ENCODE data around the gene PCNA.
A peak's percentile ranks its signal among the peaks of the same experiment; 100 is the strongest.
"Not testable (repeated sequence)": the region's sequence is repeated elsewhere in the genome, so short reads cannot be mapped to it uniquely, and the experiment has no call there.

PCNA gene

DNA sequence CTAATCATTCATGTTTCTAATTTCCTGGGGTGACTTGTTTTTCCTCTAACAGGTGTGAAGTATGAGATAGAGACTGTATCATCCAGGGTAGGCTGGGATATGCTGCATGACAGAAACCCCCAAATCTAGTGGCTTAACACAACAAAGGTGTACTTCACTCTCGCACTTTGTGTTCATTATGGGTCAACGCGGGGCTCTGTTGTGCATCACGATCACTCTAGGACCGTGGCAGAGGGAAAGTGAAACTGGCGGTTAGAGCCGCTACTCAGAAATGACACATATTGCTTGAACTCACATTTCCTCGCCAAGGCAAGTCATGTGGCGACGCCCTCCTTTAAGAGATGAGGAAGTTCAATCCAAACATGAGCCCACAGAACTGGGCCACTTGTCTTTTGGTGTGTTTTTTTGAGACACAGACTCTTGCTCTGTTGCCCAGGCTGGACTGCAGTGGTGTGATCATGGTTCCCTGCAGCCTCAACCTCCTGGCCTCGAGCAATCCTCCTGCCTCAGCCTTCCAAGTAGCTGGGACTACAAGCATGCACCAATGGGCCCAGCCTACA lies 41.3 kb downstream of the PCNA start:
- Histone ChIP-seq H3K4me2 (peak overlapping the region; percentile 67), H3K9ac (peak overlapping the region; percentile 35; the same call in 1 of the 2 replicates), H3K4me3 (IDR thresholded peaks at IDR 0.05; ENCODE audit: insufficient read depth, low read depth, low read length) (no peak overlapping the region)

DNA sequence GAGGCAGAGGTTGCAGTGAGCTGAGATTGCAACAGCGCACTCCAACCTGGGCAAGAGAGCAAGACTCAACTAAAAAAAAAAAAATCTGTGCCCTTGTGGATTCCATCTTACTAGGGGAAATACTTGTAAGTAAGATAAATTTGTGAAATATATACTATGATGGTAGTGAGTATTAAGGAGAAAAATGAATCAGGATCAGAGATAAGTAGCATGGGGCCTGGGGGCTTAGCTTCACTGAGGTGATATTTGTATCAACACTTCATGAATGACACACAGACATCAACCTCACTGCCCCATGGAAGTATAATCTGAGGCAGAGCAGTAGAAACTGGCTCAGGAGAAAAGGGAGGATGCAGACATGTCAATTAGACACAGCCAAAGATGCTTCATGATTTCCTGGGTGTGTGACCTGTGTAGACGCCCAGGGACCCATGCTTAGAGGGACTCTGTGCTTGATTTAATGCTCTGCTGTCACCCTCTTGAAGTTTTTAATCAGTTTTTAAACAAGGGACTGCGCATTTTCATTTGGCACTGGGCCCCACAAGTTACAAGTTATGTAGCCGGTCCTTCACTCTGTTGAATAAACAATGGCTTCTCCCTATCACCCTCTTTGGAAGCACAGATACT lies 41.9 kb downstream of the PCNA start:
- TF ChIP-seq, protein P1, sequence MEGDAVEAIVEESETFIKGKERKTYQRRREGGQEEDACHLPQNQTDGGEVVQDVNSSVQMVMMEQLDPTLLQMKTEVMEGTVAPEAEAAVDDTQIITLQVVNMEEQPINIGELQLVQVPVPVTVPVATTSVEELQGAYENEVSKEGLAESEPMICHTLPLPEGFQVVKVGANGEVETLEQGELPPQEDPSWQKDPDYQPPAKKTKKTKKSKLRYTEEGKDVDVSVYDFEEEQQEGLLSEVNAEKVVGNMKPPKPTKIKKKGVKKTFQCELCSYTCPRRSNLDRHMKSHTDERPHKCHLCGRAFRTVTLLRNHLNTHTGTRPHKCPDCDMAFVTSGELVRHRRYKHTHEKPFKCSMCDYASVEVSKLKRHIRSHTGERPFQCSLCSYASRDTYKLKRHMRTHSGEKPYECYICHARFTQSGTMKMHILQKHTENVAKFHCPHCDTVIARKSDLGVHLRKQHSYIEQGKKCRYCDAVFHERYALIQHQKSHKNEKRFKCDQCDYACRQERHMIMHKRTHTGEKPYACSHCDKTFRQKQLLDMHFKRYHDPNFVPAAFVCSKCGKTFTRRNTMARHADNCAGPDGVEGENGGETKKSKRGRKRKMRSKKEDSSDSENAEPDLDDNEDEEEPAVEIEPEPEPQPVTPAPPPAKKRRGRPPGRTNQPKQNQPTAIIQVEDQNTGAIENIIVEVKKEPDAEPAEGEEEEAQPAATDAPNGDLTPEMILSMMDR (conservative IDR thresholded peaks at IDR 0.05; ENCODE audit: low read depth, low read length), result no peak
- Histone ChIP-seq H2AFZ (ENCODE audit: low read depth) (peak overlapping the region; percentile 47; the same call in 1 of the 2 replicates), H3K4me3 (IDR thresholded peaks at IDR 0.05; ENCODE audit: insufficient read depth, low read depth, low read length) (no peak overlapping the region)

More for the DNA sequence above, 41.3 kb downstream of the PCNA start:
- no peaks in the 10 kb centered on the region for H3K36me3 ChIP-seq (ENCODE audit: insufficient read depth)
- H3K79me2 ChIP-seq (ENCODE audit: insufficient read depth, low read depth), result no peaks in the 10 kb centered on the region
- peak overlapping the region; percentile 47; the same call in 1 of the 2 replicates for H2AFZ ChIP-seq (ENCODE audit: low read depth)
- TF ChIP-seq, protein P1 (conservative IDR thresholded peaks at IDR 0.05; ENCODE audit: low read depth, low read length), result no peak
- H3K27ac ChIP-seq, result peak overlapping the region; percentile 66
- H3K4me1 ChIP-seq (ENCODE audit: low read depth, poor library complexity, severe bottlenecking), result peaks cover 62% of the 10 kb centered on the region
- no peaks in the 10 kb centered on the region for H3K27me3 ChIP-seq (ENCODE audit: insufficient read depth, low read depth)
- H4K20me1 ChIP-seq (ENCODE audit: insufficient read depth), result no peaks in the 10 kb centered on the region

DNA sequence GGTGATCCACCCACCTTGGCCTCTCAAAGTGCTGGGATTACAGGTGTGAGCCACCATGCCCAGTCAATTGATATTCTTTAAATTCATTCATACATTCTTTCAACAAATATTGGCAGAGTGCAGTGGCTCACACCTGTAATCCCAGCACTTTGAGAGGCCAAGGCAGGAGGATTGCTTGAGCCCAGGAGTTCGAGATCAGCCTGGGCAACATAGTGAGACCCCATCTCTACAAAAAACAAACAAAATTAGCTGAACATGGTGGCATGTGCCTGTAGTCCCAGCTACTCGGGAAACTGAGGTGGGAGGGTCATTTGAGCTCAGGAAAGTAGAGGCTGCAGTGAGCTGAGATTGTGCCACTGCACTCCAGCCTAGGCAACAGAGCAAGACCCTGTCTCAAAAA lies 42.8 kb downstream of the PCNA start:
- H3K9ac ChIP-seq; H3K27me3 ChIP-seq (ENCODE audit: insufficient read depth, low read depth); H3K4me3 ChIP-seq (IDR thresholded peaks at IDR 0.05; ENCODE audit: insufficient read depth, low read depth, low read length); H3K79me2 ChIP-seq (ENCODE audit: insufficient read depth, low read depth); H4K20me1 ChIP-seq (ENCODE audit: insufficient read depth); H3K4me2 ChIP-seq; H3K36me3 ChIP-seq (ENCODE audit: insufficient read depth); H2AFZ ChIP-seq (ENCODE audit: low read depth); H3K27ac ChIP-seq: not testable (repeated sequence)
- H3K4me1 ChIP-seq (ENCODE audit: low read depth, poor library complexity, severe bottlenecking), result peaks cover 66% of the 10 kb centered on the region

More for the DNA sequence above, 41.9 kb downstream of the PCNA start:
- Histone ChIP-seq H3K79me2 (ENCODE audit: insufficient read depth, low read depth) (no peaks in the 10 kb centered on the region), H3K9ac (peak overlapping the region; percentile 35; the same call in 1 of the 2 replicates), H3K4me2 (peak overlapping the region; percentile 67), H3K36me3 (ENCODE audit: insufficient read depth) (no peaks in the 10 kb centered on the region), H4K20me1 (ENCODE audit: insufficient read depth) (no peaks in the 10 kb centered on the region), H3K4me1 (ENCODE audit: low read depth, poor library complexity, severe bottlenecking) (peaks cover 66% of the 10 kb centered on the region), H3K27ac (peak overlapping the region; percentile 66), H3K27me3 (ENCODE audit: insufficient read depth, low read depth) (no peaks in the 10 kb centered on the region)

DNA sequence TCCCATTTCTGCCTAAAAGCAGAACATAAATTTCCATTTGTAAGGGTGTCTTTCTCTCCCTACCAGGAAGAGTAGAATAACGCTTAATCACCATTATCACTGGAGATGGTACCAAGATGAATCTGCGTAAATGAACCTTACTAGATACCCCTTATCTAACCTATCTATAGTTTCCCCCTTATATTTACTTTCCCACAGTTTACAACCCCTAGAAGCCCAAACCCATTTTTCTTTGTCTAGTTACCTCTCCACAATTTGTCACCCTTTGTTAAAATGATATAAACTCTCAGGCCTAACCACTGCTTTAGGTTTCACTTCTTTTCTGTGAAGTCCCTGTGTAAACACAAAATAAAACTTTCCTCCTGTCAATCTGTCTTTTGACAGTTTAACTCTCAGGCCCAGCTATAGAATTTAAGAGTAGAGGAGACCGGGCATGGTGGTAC lies 45.5 kb downstream of the PCNA start:
- H3K4me3 ChIP-seq (IDR thresholded peaks at IDR 0.05; ENCODE audit: insufficient read depth, low read depth, low read length), result no peak overlapping the region
- H4K20me1 ChIP-seq (ENCODE audit: insufficient read depth), result no peaks in the 10 kb centered on the region
- no peaks in the 10 kb centered on the region for H3K36me3 ChIP-seq (ENCODE audit: insufficient read depth)
- H3K4me2 ChIP-seq, result no peak overlapping the region
- H3K9ac ChIP-seq, result no peak overlapping the region
- no peak overlapping the region for H3K27ac ChIP-seq
- no peaks in the 10 kb centered on the region for H3K79me2 ChIP-seq (ENCODE audit: insufficient read depth, low read depth)
- no peaks in the 10 kb centered on the region for H3K27me3 ChIP-seq (ENCODE audit: insufficient read depth, low read depth)
- TF ChIP-seq, protein P1 (conservative IDR thresholded peaks at IDR 0.05; ENCODE audit: low read depth, low read length), result no peak
- peaks cover 52% of the 10 kb centered on the region for H3K4me1 ChIP-seq (ENCODE audit: low read depth, poor library complexity, severe bottlenecking)
- H2AFZ ChIP-seq (ENCODE audit: low read depth), result no peak overlapping the region

DNA sequence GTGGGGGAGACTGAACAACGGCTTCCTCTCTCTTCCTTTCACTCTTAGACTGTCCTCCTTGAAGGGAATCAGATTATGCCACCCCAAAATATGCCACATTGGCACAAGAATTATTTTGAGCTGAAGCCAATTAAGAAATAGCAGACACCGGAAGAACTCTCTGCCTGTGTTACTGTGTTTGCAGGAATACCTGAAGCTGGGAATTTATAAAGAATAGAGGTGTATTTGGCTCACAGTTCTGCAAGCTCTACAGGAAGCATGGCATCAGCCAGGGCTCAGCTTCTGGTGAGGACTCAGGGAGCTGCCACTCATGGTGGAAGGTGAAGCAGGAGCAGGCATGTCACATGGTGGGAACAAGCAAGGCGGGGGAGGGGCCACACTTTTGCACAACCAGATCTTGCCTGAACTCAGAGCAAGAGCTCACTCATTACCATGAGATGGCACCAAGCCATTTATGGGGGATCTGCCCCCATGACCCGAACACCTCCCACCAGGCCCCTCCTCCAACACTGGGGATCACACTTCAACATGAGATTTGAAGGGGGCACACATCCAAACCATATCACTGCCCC lies 46.0 kb downstream of the PCNA start:
- Histone ChIP-seq H3K4me2 (no peak overlapping the region), H3K27me3 (ENCODE audit: insufficient read depth, low read depth) (no peaks in the 10 kb centered on the region), H2AFZ (ENCODE audit: low read depth) (no peak overlapping the region), H3K4me1 (ENCODE audit: low read depth, poor library complexity, severe bottlenecking) (peaks cover 52% of the 10 kb centered on the region), H3K79me2 (ENCODE audit: insufficient read depth, low read depth) (no peaks in the 10 kb centered on the region), H3K4me3 (IDR thresholded peaks at IDR 0.05; ENCODE audit: insufficient read depth, low read depth, low read length) (no peak overlapping the region), H3K36me3 (ENCODE audit: insufficient read depth) (no peaks in the 10 kb centered on the region), H3K9ac (no peak overlapping the region), H4K20me1 (ENCODE audit: insufficient read depth) (no peaks in the 10 kb centered on the region), H3K27ac (no peak overlapping the region)
- TF ChIP-seq, protein P1 (conservative IDR thresholded peaks at IDR 0.05; ENCODE audit: low read depth, low read length), result no peak

Measured in KMS-11 (cell line).